GM12892 (cell line): ENCODE results near the gene FOXRED2.

Experiments used
- POLR2A ChIP-seq: IDR thresholded peaks from 2 replicates; pipeline ENCODE4 v1.6.1; 2011; ENCODE audit warnings: low read depth, low read length, control low read depth
- TAF1 ChIP-seq: IDR thresholded peaks from 2 replicates; pipeline ENCODE4 v1.6.1; 2011; ENCODE audit warnings: low read depth, mild to moderate bottlenecking, control low read depth, low read length, borderline replicate concordance

DNA sequence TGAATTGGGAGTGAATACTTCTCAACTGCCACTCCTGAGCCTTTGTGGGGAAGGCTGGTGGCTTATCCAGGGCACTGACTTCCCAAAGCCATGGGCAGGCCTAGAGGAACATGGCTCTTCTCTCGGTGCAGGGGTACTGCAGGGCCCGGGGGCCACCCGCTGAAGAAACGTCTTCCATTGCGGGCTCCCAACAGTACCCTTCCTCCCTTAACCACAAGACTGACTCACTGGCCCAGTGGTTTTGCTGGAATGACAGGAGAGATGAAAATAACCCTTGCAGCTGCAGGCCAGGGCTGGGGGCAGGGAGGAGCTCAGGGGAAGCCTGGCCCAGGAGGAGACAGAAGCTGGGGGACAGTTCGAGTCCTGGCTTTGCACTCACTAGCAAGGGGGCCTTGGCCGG, 38.9 kb downstream of the FOXRED2 start:
- TF ChIP-seq POLR2A (no peak), TAF1 (no peak)
